Measurements from ENCODE around the gene TATDN2. TPM values are rescaled to one million over a fixed set of nuclear protein-coding genes. Genes with fewer than 3 reads are reported as not detected.

Gene TATDN2
- total and polyA plus RNA-seq, 2 experiments from 2014 or later, result 4.6 to 8.4 TPM

DNA sequence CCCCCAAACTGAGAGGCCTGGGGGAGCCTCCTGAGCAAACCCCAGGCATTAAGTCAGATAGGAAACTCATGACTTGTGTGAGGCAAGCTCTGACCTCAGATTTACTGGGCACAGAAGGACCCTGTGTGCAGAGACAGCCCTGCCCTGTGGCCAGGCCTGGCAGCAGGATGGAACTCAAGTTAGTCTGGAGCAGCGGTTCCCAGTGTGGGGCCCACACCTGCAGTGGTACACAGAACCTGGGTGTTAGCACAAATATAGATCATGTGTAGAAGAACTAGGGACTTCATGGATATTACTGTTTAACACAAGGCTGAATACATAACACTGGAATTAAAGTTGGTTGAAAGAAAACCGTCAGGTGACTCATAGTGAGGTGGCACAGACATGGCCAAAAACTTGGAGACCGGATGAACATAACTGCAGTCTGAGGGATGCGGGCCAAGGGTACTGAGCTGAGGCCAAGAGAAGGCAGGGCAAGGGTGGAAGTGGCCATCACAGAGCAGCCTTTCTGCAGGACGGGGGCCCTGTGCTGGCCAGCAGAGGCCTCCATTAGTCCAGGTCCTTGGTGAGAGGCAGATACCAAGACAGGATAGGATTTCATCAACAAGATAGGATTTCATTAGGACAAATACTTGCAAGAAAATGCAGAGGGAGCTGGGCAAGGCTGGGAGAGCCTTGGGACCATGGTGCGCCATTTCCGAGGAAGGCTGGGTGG, 42.7 kb upstream of the TATDN2 start:
- TF ChIP-seq EZH2 (IDR thresholded peaks at IDR 0.05; ENCODE audit: insufficient read depth, poor library complexity, severe bottlenecking) (no peak), EZH2phosphoT487 (IDR thresholded peaks at IDR 0.05; ENCODE audit: insufficient read depth, low read depth) (no peak)
- peak overlapping the region; percentile 55 for H3K4me2 ChIP-seq (ENCODE audit: unreplicated experiment)
- no peaks in the 10 kb centered on the region for H3K36me3 ChIP-seq (ENCODE audit: low read depth)
- 0 out of 2 replicates have a peak overlapping the region, but pooled peaks have one; percentile 8 for H2AFZ ChIP-seq
- H4K20me1 ChIP-seq (ENCODE audit: insufficient read depth), result no peaks in the 10 kb centered on the region
- peak; percentile 97 for DNase-seq
- 22 to 27% methylated on average over 7 of the region's 7 CpGs for WGBS, 2 experiments (ENCODE audit: low coverage in 1 of 2, low lambda C conversion rate in 2 of 2, missing lambda C conversion rate in 2 of 2)
- H3K27ac ChIP-seq, result peak overlapping the region; percentile 93
- 0 out of 2 replicates have a peak overlapping the region, but pooled peaks have one; percentile 21 for H3K4me3 ChIP-seq
- peak overlapping the region; percentile 74 for H3K9ac ChIP-seq
- H3K9me3 ChIP-seq (ENCODE audit: low read depth), result no peaks in the 10 kb centered on the region
- H3K79me2 ChIP-seq (ENCODE audit: insufficient read depth), result no peaks in the 10 kb centered on the region; the same call in 1 of the 2 replicates
- in situ Hi-C loops (cut with MboI), result no loop called here
- no peaks in the 10 kb centered on the region for H3K27me3 ChIP-seq (replicated peaks; ENCODE audit: insufficient read depth)
- H3F3A ChIP-seq (ENCODE audit: insufficient read depth), result peaks cover 35% of the 10 kb centered on the region
- no peaks in the 10 kb centered on the region for H3K9me2 ChIP-seq (ENCODE audit: insufficient read depth)
- peaks cover 28% of the 10 kb centered on the region for H3K4me1 ChIP-seq (ENCODE audit: insufficient read depth)

DNA sequence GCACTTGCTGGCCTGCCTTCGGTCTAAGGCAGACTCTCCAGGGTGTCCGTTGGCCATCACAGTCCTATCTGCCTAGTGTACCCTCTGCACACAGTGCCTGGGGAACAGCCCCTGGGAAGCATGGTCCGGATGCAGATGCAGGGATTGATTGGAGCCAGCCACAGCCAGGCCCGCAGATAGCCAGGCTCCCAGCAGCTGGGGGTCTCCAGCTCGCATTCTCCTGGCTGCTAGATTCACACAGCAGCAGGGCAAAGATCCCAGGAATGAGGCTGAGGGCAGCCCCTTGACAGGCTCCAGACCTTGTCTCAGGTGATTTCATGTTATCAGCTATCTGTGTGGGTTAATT, 42.1 kb upstream of the TATDN2 start:
- H3K79me2 ChIP-seq (ENCODE audit: insufficient read depth), result no peaks in the 10 kb centered on the region; the same call in 1 of the 2 replicates
- peaks cover 35% of the 10 kb centered on the region for H3F3A ChIP-seq (ENCODE audit: insufficient read depth)
- H3K4me2 ChIP-seq (ENCODE audit: unreplicated experiment), result peak overlapping the region; percentile 55
- DNase-seq, result no peak
- H2AFZ ChIP-seq, result 0 out of 2 replicates have a peak overlapping the region, but pooled peaks have one; percentile 8
- no peaks in the 10 kb centered on the region for H3K27me3 ChIP-seq (replicated peaks; ENCODE audit: insufficient read depth)
- H3K9me2 ChIP-seq (ENCODE audit: insufficient read depth), result no peaks in the 10 kb centered on the region
- H4K20me1 ChIP-seq (ENCODE audit: insufficient read depth), result no peaks in the 10 kb centered on the region
- no peak overlapping the region for H3K9ac ChIP-seq
- no peaks in the 10 kb centered on the region for H3K36me3 ChIP-seq (ENCODE audit: low read depth)
- no peak overlapping the region for H3K4me3 ChIP-seq
- H3K27ac ChIP-seq, result peak overlapping the region; percentile 93
- no peaks in the 10 kb centered on the region for H3K9me3 ChIP-seq (ENCODE audit: low read depth)
- WGBS, 2 experiments (ENCODE audit: low coverage in 1 of 2, low lambda C conversion rate in 2 of 2, missing lambda C conversion rate in 2 of 2), result 77 to 93% methylated on average over 5 of the region's 5 CpGs
- in situ Hi-C loops (cut with MboI), result no loop called here
- TF ChIP-seq EZH2phosphoT487 (IDR thresholded peaks at IDR 0.05; ENCODE audit: insufficient read depth, low read depth) (no peak), EZH2 (IDR thresholded peaks at IDR 0.05; ENCODE audit: insufficient read depth, poor library complexity, severe bottlenecking) (no peak)
- peaks cover 28% of the 10 kb centered on the region for H3K4me1 ChIP-seq (ENCODE audit: insufficient read depth)

DNA sequence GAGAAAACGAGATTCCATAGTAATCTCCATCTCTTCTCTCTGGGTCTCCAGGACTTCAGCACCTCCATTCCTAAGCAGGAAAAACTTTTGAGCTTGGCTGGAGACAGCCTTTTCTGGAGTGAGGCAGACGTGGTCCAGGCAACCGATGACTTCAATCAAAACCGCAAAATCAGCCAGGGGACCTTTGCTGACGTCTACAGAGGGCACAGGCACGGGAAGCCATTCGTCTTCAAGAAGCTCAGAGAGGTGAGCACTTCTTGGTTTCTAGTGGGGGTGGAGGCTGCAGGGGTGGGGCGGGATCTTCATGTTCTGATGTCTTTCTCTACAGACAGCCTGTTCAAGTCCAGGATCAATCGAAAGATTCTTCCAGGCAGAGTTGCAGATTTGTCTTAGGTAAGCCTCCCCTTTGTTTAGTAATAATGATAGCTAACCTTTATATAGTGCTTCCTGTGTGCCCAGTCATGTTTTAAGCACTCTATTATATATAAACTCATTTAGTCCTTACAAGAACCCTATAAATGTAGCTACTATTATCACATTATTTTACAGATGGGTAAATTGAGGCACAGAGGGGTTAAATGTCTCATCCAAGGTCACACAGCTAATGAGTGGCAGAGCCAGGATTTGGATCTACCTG, 35.0 kb upstream of the TATDN2 start:
- Histone ChIP-seq H3F3A (ENCODE audit: insufficient read depth) (no peaks in the 10 kb centered on the region), H3K79me2 (ENCODE audit: insufficient read depth) (no peaks in the 10 kb centered on the region), H3K4me2 (ENCODE audit: unreplicated experiment) (no peak overlapping the region), H3K9me2 (ENCODE audit: insufficient read depth) (no peaks in the 10 kb centered on the region), H2AFZ (no peak overlapping the region), H3K9ac (no peak overlapping the region), H3K27me3 (replicated peaks; ENCODE audit: insufficient read depth) (no peaks in the 10 kb centered on the region), H4K20me1 (ENCODE audit: insufficient read depth) (no peaks in the 10 kb centered on the region), H3K4me3 (no peak overlapping the region), H3K36me3 (ENCODE audit: low read depth) (no peaks in the 10 kb centered on the region), H3K27ac (no peak overlapping the region), H3K9me3 (ENCODE audit: low read depth) (no peaks in the 10 kb centered on the region), H3K4me1 (ENCODE audit: insufficient read depth) (no peaks in the 10 kb centered on the region)
- no peak for TF ChIP-seq EZH2 (IDR thresholded peaks at IDR 0.05; ENCODE audit: insufficient read depth, poor library complexity, severe bottlenecking)
- TF ChIP-seq EZH2phosphoT487 (IDR thresholded peaks at IDR 0.05; ENCODE audit: insufficient read depth, low read depth), result no peak
- DNase-seq, result no peak
- WGBS, 2 experiments (ENCODE audit: low coverage in 1 of 2, low lambda C conversion rate in 2 of 2, missing lambda C conversion rate in 2 of 2), result 77 to 78% methylated on average over 9 of the region's 9 CpGs
- in situ Hi-C loops (cut with MboI), result no loop called here

DNA sequence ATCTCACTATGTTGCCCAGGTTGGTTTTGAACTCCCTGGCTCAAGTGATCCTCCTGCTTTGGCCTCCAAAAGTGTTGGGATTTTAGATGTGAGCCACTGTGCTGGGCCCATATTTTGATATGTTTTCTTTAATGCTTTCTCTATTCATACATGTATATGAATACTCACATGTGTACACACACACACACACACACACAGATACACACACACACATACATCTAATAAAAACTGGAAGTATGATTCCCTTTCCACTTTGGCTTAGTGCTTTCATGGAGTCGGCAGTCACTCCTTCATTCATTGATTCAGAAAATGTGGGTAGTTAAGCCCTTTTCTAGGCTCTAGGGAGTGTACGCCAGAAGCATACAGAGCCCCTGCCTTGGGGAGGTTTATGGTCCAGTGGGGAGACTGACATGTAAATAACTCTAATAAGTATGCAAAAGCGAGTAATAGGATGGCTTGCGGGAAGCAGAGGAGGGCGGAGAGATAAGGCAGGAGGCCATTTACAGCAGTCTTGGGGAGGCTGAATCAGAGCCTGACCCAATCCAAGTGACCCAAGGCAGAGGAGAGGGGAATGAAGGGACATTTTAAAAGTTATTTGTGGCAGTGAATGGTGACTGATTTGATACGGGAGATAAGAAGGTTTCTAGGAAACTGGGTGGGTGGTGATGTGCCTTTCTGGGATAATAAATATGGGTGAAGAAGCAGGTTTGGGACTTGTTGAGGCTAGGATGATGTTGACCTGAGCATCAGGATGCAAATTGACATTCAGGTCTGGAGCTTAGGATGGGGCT, 32.5 kb upstream of the TATDN2 start:
- Histone ChIP-seq H3K27ac (no peak overlapping the region), H3K36me3 (ENCODE audit: low read depth) (no peaks in the 10 kb centered on the region), H4K20me1 (ENCODE audit: insufficient read depth) (no peaks in the 10 kb centered on the region), H3K79me2 (ENCODE audit: insufficient read depth) (no peaks in the 10 kb centered on the region), H3K9me3 (ENCODE audit: low read depth) (no peaks in the 10 kb centered on the region), H3K4me1 (ENCODE audit: insufficient read depth) (no peaks in the 10 kb centered on the region), H3F3A (ENCODE audit: insufficient read depth) (no peaks in the 10 kb centered on the region), H2AFZ (no peak overlapping the region), H3K27me3 (replicated peaks; ENCODE audit: insufficient read depth) (no peaks in the 10 kb centered on the region), H3K9ac (no peak overlapping the region), H3K4me3 (no peak overlapping the region), H3K4me2 (ENCODE audit: unreplicated experiment) (no peak overlapping the region), H3K9me2 (ENCODE audit: insufficient read depth) (no peaks in the 10 kb centered on the region)
- TF ChIP-seq EZH2phosphoT487 (IDR thresholded peaks at IDR 0.05; ENCODE audit: insufficient read depth, low read depth), result no peak
- TF ChIP-seq EZH2 (IDR thresholded peaks at IDR 0.05; ENCODE audit: insufficient read depth, poor library complexity, severe bottlenecking), result no peak
- in situ Hi-C loops (cut with MboI), result no loop called here
- 76 to 84% methylated on average over 6 of the region's 6 CpGs for WGBS, 2 experiments (ENCODE audit: low coverage in 1 of 2, low lambda C conversion rate in 2 of 2, missing lambda C conversion rate in 2 of 2)
- DNase-seq, result no peak

Measured in GM23248 (cell line).